Activated gamma-delta T cell (primary cell): ENCODE results near the gene BTN2A1.
"Not testable (repeated sequence)": the region's sequence is repeated elsewhere in the genome, so short reads cannot be mapped to it uniquely, and the experiment has no call there.

Source experiments
- DNase-seq: peaks from one replicate; lab custom pipeline; 2025; lab: John Stamatoyannopoulos, UW

The BTN2A1 gene

GRCh38 chr6:26432627-26433201 lies 25.0 kb upstream of the BTN2A1 start:
- DNase-seq: no peak

GRCh38 chr6:26433680-26434079 lies 24.1 kb upstream of the BTN2A1 start:
- DNase-seq: not testable (repeated sequence)

- DNase-seq: no peak
Observed at GRCh38 chr6:26436018-26436417, 21.7 kb upstream of the BTN2A1 start.

- DNase-seq: no peak
Observed at GRCh38 chr6:26437550-26437949, 20.2 kb upstream of the BTN2A1 start.

- no peak for DNase-seq
Observed at GRCh38 chr6:26438000-26438399, 19.8 kb upstream of the BTN2A1 start.

DNA sequence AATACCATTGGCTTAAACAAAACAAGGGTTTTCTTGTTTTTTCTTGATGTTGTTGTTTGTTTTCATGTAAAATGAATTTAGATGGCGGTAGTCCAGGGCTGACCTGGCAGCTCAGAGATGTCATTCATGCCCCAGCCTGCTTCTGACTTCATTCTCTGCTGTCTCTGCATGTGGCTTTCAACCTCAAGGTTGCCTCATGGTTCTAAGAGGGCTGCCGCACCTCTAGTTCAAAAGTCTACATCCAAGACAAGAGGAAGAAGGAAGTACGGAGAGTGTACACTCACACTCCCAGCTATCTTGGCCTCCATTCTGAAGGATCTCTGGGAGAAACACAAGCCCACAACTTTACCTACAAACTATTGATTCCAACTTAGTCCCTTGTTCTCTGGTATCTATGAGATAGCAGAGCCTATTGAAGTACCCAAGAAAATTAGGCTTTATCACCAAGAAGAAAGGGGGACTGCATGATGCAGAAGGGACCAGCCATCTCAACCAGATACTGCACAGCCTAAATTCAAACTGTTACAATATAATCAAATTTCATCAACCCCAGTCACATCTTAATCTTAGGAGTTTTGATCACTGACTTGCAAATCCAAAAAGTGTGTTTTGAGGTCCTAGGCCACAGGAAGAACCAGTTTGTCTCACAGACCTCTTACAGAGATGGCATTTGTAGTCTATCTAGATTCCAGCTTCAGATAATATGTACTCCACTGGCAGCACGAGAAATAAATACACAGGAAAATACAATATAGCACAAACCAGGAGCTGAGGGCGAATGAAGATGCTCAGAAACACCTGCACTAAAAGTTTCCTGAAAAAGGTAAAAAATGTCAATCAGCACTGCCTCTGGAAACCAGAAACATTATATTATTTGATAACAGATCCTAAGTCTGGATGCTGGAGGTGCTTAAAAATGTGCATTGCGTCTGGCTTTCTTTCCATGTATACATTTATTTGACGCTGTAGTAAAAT lies 18.3 kb upstream of the BTN2A1 start:
- no peak for DNase-seq

GRCh38 chr6:26440977-26441358 lies 16.8 kb upstream of the BTN2A1 start:
- no peak for DNase-seq

- DNase-seq: no peak
Observed at GRCh38 chr6:26441977-26442376, 15.8 kb upstream of the BTN2A1 start.

- DNase-seq: no peak
Observed at GRCh38 chr6:26445934-26446667, 11.7 kb upstream of the BTN2A1 start.

DNA sequence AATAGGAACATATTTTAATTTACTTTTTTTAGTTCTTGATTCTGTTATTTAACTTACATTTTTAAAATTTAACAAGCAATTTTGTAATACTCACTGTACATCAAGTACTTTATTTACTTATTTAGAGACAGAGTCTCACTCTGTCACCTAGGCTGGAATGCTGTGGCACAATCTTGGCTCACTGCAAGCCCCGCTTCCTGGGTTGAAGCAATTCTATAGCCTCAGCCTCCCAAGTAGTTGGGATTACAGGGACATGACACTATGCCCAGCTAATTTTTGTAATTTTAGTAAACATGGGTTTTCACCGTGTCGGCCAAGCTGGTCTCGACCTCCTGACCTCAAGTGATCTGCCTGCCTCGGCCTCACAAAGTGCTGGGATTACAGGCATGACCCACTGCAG lies 10.5 kb upstream of the BTN2A1 start:
- no peak for DNase-seq

DNA sequence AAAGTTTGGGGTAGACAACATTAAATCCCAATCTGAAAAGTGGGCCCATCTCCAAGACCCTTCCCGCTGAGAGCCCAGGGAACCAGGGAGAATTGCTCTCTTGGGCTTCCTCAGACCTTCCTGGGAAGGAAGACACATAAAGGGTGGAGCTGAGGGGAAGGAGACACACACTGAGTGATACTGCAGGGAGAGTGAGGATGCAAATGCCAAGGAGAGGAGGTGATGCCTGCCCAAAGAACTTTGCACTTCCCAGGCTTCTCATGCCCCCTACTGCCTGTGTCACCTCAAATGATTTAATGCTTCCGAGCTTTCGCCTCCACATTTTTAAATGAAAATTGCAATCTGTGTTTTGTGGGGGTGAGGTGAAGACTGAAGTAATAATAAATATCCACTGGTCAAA lies 7.5 kb upstream of the BTN2A1 start:
- no peak for DNase-seq

- DNase-seq: no peak
Observed at GRCh38 chr6:26452631-26453235, 5.0 kb upstream of the BTN2A1 start.

- no peak for DNase-seq
Observed at GRCh38 chr6:26454631-26455030, 3.1 kb upstream of the BTN2A1 start.

- no peak for DNase-seq
Observed at GRCh38 chr6:26455357-26455970, 2.3 kb upstream of the BTN2A1 start.

- DNase-seq: no peak
Observed at GRCh38 chr6:26457264-26457805, 420 bp upstream of the BTN2A1 start.

DNA sequence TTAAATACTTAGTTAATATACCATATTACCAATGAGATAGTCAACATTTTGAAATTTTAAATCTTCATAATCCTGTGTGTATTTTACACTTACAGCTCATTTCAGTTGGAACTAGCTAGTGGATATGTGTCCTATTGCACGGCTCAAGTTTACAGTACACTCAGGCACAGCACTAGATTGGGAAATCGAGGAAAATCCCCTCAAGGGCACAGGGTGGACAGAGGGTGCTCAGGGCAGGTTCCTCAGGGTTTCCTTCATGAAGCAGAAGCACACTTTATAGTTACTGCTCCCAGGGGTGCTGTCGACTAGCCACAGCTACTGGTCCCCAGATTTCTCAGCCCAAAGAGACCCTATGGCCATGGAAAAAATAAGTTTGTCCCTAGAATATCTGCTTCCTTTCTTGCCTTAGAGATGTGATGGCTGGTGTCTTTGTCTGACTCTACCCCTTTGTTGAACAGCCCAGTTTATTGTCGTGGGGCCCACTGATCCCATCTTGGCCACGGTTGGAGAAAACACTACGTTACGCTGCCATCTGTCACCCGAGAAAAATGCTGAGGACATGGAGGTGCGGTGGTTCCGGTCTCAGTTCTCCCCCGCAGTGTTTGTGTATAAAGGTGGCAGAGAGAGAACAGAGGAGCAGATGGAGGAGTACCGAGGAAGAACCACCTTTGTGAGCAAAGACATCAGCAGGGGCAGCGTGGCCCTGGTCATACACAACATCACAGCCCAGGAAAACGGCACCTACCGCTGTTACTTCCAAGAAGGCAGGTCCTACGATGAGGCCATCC lies 1.5 kb downstream of the BTN2A1 start:
- DNase-seq: no peak

DNA sequence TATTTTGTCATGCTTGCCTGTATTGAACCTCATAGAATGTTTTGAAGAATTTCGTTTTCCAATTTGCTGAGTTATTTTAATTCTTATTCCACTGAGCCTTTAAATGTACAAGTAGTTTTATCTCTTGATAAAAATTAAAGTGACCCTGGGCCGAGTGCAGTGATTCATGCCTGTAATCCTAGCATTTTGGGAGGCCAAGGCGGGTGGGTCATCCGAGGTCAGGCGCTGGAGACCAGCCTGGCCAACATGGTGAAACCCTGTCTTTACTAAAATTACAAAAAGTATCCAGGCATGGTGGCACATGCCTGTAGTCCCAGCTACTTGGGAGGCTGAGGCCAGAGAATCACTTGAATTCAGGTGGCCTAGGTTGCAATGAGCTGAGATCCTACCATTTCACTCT lies 3.6 kb downstream of the BTN2A1 start:
- not testable (repeated sequence) for DNase-seq

- DNase-seq: no peak
Observed at GRCh38 chr6:26464014-26464413, 6.3 kb downstream of the BTN2A1 start.

DNA sequence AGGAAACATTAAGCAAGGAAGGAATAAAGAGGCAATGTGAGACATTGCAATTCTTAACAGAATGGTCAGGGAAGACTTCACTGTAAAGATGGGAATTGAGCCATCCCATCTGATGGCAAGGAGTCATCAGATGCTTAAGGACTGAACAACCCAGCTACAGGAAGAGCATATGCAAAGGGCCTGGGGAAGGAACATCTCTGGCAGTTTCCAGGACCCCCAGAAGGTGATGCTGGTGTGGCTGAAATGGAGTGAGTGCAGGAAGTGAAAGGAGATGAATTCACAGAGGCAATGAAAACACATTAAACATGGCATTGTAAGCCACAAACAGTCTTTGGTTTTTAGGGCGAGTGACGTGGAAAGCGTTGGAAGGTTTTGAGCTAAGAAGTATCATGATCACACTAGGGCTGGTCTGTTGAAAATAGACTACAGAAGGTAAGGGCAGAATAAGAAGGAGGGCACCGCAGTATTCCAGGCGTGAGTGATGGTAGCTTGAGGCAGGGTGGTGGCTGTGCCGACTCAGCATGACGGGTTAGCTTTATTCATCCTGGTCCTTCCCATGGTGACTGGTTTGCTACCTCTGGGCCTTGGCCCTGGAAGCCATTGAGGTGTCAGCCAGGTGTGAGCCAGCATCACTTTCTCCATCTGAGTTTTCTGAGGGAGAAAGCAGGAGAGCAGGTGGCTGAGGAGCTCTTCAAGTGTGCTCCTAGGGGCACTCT lies 6.8 kb downstream of the BTN2A1 start:
- DNase-seq: no peak

GRCh38 chr6:26465776-26466175 lies 8.0 kb downstream of the BTN2A1 start:
- DNase-seq: no peak
